ENCODE results near the gene FALEC. TPM values are rescaled to one million over a fixed set of nuclear protein-coding genes. Genes with fewer than 3 reads are reported as not detected.

The FALEC gene
- total and polyA plus RNA-seq, 9 of the 15 experiments (the other 6 are each of a cell fraction or from before 2014, with no cell fraction given): 0.15 to 1.8 (median 0.53) TPM; not detected in 5

GRCh38 chr1:150530491-150531159 lies 15.1 kb downstream of the FALEC start (continued):
- TF ChIP-seq RFX1 (IDR thresholded peaks at IDR 0.05) (no peak), RNF2 (IDR thresholded peaks at IDR 0.05) (no peak), U2AF1 (optimal IDR thresholded peaks at IDR 0.05; ENCODE audit: low read depth, low read length) (no peak), PHB2 (IDR thresholded peaks at IDR 0.05; ENCODE audit: low read depth) (no peak), ZNF586 (CRISPR knock-in tag; conservative IDR thresholded peaks at IDR 0.05) (no peak)
- TF ChIP-seq, protein P1, sequence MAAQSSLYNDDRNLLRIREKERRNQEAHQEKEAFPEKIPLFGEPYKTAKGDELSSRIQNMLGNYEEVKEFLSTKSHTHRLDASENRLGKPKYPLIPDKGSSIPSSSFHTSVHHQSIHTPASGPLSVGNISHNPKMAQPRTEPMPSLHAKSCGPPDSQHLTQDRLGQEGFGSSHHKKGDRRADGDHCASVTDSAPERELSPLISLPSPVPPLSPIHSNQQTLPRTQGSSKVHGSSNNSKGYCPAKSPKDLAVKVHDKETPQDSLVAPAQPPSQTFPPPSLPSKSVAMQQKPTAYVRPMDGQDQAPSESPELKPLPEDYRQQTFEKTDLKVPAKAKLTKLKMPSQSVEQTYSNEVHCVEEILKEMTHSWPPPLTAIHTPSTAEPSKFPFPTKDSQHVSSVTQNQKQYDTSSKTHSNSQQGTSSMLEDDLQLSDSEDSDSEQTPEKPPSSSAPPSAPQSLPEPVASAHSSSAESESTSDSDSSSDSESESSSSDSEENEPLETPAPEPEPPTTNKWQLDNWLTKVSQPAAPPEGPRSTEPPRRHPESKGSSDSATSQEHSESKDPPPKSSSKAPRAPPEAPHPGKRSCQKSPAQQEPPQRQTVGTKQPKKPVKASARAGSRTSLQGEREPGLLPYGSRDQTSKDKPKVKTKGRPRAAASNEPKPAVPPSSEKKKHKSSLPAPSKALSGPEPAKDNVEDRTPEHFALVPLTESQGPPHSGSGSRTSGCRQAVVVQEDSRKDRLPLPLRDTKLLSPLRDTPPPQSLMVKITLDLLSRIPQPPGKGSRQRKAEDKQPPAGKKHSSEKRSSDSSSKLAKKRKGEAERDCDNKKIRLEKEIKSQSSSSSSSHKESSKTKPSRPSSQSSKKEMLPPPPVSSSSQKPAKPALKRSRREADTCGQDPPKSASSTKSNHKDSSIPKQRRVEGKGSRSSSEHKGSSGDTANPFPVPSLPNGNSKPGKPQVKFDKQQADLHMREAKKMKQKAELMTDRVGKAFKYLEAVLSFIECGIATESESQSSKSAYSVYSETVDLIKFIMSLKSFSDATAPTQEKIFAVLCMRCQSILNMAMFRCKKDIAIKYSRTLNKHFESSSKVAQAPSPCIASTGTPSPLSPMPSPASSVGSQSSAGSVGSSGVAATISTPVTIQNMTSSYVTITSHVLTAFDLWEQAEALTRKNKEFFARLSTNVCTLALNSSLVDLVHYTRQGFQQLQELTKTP (IDR thresholded peaks at IDR 0.05; ENCODE audit: low read depth in 1 of 2, partially characterized antibody in 2 of 2): no peak
- TF ChIP-seq, protein P2, sequence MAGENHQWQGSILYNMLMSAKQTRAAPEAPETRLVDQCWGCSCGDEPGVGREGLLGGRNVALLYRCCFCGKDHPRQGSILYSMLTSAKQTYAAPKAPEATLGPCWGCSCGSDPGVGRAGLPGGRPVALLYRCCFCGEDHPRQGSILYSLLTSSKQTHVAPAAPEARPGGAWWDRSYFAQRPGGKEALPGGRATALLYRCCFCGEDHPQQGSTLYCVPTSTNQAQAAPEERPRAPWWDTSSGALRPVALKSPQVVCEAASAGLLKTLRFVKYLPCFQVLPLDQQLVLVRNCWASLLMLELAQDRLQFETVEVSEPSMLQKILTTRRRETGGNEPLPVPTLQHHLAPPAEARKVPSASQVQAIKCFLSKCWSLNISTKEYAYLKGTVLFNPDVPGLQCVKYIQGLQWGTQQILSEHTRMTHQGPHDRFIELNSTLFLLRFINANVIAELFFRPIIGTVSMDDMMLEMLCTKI (IDR thresholded peaks at IDR 0.05; ENCODE audit: partially characterized antibody): no peak
- TF ChIP-seq, protein P3, sequence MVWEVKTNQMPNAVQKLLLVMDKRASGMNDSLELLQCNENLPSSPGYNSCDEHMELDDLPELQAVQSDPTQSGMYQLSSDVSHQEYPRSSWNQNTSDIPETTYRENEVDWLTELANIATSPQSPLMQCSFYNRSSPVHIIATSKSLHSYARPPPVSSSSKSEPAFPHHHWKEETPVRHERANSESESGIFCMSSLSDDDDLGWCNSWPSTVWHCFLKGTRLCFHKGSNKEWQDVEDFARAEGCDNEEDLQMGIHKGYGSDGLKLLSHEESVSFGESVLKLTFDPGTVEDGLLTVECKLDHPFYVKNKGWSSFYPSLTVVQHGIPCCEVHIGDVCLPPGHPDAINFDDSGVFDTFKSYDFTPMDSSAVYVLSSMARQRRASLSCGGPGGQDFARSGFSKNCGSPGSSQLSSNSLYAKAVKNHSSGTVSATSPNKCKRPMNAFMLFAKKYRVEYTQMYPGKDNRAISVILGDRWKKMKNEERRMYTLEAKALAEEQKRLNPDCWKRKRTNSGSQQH (CRISPR knock-in tag; IDR thresholded peaks at IDR 0.05): no peak

All from K562 (cell line).